Activated gamma-delta T cell treated with anti-CD3 and anti-CD28 coated beads, Interleukin-2, amount 50 U/mL, for 16 hours (primary cell): ENCODE data around the gene DLX1.
"Not testable (repeated sequence)": the region's sequence is repeated elsewhere in the genome, so short reads cannot be mapped to it uniquely, and the experiment has no call there.

Experiments
- DNase-seq: peaks from one replicate; pipeline ENCODE4 v3.0.0-alpha.2; 2020; ENCODE audit warnings: low read depth

The DLX1 gene

GRCh38 chr2:172065111-172065510, 20.2 kb upstream of the DLX1 start:
- no peak for DNase-seq

- no peak for DNase-seq
Observed at GRCh38 chr2:172066394-172066886, 18.9 kb upstream of the DLX1 start.

- not testable (repeated sequence) for DNase-seq
Observed at GRCh38 chr2:172067905-172068304, 17.4 kb upstream of the DLX1 start.

- no peak for DNase-seq
Observed at GRCh38 chr2:172070936-172071335, 14.4 kb upstream of the DLX1 start.

- no peak for DNase-seq
Observed at GRCh38 chr2:172072303-172072702, 13.0 kb upstream of the DLX1 start.

GRCh38 chr2:172072706-172073105, 12.6 kb upstream of the DLX1 start:
- no peak for DNase-seq

- no peak for DNase-seq
Observed at GRCh38 chr2:172073518-172073917, 11.8 kb upstream of the DLX1 start.

- no peak for DNase-seq
Observed at GRCh38 chr2:172074254-172074653, 11.1 kb upstream of the DLX1 start.

- no peak for DNase-seq
Observed at GRCh38 chr2:172079416-172079815, 5.9 kb upstream of the DLX1 start.

- DNase-seq = no peak
Observed at GRCh38 chr2:172079838-172080640, 5.3 kb upstream of the DLX1 start.

- no peak for DNase-seq
Observed at GRCh38 chr2:172080641-172081220, 4.6 kb upstream of the DLX1 start.

GRCh38 chr2:172081221-172082022, 3.9 kb upstream of the DLX1 start:
- no peak for DNase-seq

GRCh38 chr2:172082105-172082943, 3.0 kb upstream of the DLX1 start:
- no peak for DNase-seq

GRCh38 chr2:172082944-172083627, 2.2 kb upstream of the DLX1 start:
- DNase-seq = no peak

- no peak for DNase-seq
Observed at GRCh38 chr2:172083628-172084394, 1.5 kb upstream of the DLX1 start.

GRCh38 chr2:172084395-172084644, 987 bp upstream of the DLX1 start:
- DNase-seq = no peak

GRCh38 chr2:172084645-172085459, 455 bp upstream of the DLX1 start:
- DNase-seq = no peak

GRCh38 chr2:172086241-172087206, 1.2 kb downstream of the DLX1 start:
- no peak for DNase-seq
